ENCODE measurements around the gene KLK8.

Gene KLK8

DNA sequence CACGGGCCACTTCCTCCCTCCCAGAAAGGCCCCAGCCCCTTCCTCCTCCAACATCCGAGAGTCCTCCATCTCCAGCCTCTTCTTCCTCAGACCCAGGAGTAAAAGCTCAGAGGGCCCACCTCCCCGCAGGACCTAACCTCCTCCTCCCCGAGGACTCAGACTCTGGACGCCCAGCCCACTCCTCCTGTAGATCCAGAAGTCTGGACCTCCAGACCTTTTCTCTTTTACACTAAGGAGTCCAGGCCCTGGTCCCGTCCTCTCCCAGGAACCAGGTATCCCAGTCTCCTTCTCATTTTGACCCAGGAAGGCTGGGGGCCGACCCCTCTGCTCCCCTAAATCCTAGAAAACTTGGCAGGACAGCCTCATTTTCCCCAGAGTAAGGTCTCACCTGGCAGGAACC is 1.9 kb upstream of the KLK8 start:
- DNase-seq (ENCODE audit: low read depth) = no peak
- TF ChIP-seq, protein P1, sequence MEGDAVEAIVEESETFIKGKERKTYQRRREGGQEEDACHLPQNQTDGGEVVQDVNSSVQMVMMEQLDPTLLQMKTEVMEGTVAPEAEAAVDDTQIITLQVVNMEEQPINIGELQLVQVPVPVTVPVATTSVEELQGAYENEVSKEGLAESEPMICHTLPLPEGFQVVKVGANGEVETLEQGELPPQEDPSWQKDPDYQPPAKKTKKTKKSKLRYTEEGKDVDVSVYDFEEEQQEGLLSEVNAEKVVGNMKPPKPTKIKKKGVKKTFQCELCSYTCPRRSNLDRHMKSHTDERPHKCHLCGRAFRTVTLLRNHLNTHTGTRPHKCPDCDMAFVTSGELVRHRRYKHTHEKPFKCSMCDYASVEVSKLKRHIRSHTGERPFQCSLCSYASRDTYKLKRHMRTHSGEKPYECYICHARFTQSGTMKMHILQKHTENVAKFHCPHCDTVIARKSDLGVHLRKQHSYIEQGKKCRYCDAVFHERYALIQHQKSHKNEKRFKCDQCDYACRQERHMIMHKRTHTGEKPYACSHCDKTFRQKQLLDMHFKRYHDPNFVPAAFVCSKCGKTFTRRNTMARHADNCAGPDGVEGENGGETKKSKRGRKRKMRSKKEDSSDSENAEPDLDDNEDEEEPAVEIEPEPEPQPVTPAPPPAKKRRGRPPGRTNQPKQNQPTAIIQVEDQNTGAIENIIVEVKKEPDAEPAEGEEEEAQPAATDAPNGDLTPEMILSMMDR (IDR thresholded peaks at IDR 0.05; ENCODE audit: control insufficient read depth, insufficient read depth, low read depth, low read length, missing control alignments) = no peak
- H3K4me3 ChIP-seq (ENCODE audit: control insufficient read depth, low read depth, low read length) = no peak overlapping the region

DNA sequence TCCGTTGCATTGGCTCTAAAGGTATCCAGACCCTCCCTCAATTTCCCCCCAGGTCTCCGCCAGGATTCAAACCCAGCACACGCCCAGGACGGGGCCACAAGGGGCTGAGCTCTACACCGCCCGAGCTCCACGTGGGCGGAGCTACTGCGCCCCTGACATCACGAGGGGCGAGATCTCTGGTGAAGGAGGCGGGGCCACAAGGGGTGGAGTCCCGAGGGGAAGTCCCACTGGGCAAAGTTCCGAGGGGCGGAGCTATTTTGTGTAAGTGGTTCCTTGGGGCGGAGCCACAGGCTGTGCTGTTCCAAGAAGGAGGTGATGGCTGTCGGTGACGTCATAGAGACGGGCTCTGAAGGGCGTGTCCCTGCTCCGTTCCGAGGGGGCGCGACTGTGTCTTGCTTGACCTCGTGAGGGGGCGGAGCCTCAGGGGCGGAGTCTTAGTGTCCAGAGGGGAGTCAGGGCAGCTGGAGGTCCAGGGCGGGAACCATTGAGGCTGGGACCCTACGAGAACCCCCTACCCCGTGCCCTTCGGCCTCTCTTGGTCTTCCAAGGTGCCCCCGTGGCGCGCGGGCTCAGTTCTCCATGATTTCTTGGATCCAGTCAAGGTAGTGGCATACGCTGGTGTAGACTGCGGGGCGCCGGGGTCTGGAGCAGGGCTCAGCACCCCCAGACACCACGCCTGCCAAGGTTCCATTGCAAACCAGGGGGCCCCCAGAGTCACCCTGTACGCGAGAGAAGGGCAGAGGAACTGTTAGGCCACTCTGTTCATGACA is 1.3 kb upstream of the KLK8 start:
- no peak for DNase-seq (ENCODE audit: low read depth)
- TF ChIP-seq, protein P1 (IDR thresholded peaks at IDR 0.05; ENCODE audit: control insufficient read depth, insufficient read depth, low read depth, low read length, missing control alignments) = no peak
- H3K4me3 ChIP-seq (ENCODE audit: control insufficient read depth, low read depth, low read length) = no peak overlapping the region

DNA sequence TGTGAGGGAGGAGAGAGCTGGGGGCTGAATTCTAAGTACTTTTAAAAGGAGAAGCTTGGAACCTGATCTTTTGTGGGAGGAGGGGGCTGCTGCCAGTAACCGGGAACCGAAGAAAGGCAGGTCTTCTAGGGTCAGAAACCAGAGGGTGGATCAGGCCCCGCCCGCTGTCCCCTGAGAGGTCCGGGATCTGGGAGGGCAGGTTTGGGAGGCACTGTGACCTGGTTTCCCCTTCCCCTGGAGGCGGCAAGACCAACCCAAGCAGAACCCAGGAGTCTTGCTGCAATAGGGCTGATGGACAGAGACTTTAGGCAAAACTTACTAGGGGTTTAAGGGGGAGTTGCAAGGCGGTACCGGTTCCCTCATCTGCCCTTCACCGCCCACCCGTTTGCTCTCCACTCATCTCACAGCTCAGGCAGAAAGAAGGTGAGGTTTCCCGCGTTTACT is 707 bp upstream of the KLK8 start:
- no peak for DNase-seq (ENCODE audit: low read depth)
- TF ChIP-seq, protein P1 (IDR thresholded peaks at IDR 0.05; ENCODE audit: control insufficient read depth, insufficient read depth, low read depth, low read length, missing control alignments) = no peak
- H3K4me3 ChIP-seq (ENCODE audit: control insufficient read depth, low read depth, low read length) = no peak overlapping the region

DNA sequence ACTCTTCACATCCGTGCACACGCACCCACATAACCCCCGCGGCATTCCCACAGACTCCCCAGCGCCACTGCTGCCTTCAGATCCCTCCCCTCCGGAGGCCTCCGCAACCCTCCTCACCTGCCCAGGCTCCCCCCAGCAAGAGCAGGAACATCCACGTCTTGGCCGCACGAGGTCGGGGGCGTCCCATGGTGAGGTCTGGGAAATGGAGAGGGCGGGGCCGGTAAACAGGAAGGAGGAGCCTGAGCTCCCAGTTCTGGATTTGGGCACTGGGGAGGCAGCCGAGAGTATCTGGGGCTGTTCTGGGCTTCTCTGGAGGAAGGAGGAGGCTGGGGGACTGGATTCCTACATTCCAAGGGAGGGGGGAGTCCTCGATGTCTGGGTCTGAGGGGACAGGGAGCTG is 423 bp downstream of the KLK8 start:
- no peak for DNase-seq (ENCODE audit: low read depth)
- TF ChIP-seq, protein P1 (IDR thresholded peaks at IDR 0.05; ENCODE audit: control insufficient read depth, insufficient read depth, low read depth, low read length, missing control alignments) = no peak
- H3K4me3 ChIP-seq (ENCODE audit: control insufficient read depth, low read depth, low read length) = no peak overlapping the region

DNA sequence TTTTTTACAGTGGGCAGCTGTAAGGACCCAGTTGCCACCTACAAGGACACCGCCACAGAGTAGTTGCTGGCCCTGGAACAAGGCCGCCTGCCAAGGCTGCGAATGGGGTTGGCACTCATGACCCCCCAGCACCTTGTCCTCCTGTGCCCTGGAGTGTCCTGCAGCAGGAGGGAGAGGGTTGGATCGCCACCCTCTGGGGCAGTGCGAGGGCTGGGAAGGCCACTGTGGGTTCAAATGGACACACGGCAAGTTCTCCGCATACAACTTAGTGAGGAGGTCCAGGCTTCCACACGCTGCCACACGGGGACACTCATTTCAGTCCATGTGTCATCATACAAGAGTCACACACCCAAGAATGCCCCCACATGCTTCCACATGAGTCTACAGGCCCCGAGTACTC is 978 bp downstream of the KLK8 start:
- no peak overlapping the region for H3K4me3 ChIP-seq (ENCODE audit: control insufficient read depth, low read depth, low read length)
- TF ChIP-seq, protein P1 (IDR thresholded peaks at IDR 0.05; ENCODE audit: control insufficient read depth, insufficient read depth, low read depth, low read length, missing control alignments) = no peak
- DNase-seq (ENCODE audit: low read depth) = no peak

DNA sequence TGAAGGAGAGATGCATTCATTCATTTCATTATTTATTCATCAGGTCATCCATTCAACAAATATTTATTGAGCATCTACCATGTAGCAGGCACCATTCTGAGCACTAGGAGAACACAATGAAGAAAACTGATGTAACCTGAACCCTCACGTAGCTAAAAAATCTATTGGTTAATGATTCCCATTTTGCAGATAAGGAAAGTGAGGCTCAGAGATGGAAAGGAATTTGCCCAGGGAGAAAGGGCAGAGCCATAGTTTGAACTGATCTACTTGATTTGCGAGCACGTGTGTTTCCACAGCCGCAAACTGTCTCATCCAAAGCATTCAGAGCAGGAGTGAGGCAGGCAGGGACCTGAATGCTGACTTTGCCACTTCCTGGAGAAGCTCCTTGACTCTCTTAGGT is 2.7 kb downstream of the KLK8 start:
- H3K4me3 ChIP-seq (ENCODE audit: control insufficient read depth, low read depth, low read length) = no peak overlapping the region
- TF ChIP-seq, protein P1 (IDR thresholded peaks at IDR 0.05; ENCODE audit: control insufficient read depth, insufficient read depth, low read depth, low read length, missing control alignments) = no peak
- no peak for DNase-seq (ENCODE audit: low read depth)
